DMS79 treated with DMSO at 0.1 percent for 48 hours (cell line): ENCODE data around the gene PPM1L.

ENCODE experiments used
- DNase-seq: peaks from one replicate; lab custom pipeline; 2025; lab: John Stamatoyannopoulos, UW

Gene PPM1L

DNA sequence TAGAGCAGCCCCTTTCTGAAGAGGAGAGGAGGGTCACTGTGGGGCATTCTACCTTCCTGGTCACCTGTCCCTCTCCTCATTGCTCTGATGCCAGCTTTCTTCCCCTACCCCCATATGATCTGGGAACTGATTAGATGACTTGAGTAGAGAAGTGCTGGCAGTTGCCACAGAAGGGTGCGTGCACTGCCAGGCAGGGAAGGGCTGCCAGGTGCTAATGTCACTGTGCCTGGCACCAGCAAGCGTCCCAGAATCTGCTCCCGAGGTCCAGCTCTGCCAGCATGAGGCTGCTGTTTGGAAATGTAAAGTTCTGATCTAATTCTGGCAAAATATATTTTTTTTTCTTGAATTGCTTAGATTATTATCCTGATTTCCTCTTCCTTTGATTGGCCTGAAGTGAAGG lies 52.8 kb downstream of the PPM1L start:
- DNase-seq, result peak; percentile 58

- DNase-seq, result no peak
These were observed 53.4 kb downstream of the PPM1L start for GRCh38 chr3:160809453-160809852.

DNA sequence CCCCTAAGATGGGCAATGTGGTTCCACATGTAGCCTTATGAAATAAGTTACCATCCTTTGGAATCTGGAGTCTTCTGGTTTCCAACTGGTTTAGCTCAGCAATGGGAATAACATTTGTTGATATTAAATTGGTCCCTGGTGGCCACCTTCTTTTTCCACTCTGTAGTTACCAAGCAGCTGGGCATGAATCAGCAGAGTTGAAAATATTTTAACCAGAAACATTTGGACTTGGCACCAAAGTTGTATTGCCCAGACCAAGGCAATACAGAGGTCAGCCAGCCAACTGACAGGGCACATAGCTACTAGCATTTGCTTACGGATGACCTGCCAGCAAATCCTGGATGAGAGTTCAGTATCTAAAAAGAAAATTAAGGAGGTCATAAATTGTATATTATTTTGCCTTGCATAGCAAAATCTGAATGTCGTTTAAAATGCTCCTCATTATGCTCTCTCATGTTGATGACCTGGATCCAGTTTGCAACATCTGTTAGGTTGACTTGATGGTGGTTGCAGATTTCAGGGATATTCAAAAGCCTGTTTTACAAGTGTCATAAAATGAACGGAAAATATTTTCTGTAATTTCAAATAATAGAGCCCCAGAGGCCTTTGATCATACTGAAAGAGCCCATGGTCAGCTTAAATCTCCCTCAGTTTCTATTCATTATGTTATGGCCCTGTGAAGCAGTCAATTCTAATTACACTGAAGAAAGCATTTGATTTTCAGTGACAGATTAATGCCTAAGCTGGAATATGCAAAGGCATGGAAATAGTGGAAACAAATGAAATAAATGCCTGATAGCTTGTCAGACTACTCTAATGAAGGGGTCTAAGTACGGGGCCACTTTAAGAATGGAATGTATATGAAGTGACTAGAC lies 54.6 kb downstream of the PPM1L start:
- no peak for DNase-seq

- no peak for DNase-seq
These were observed 55.2 kb downstream of the PPM1L start for GRCh38 chr3:160811237-160811548.

GRCh38 chr3:160812304-160812703 lies 56.3 kb downstream of the PPM1L start:
- no peak for DNase-seq

DNA sequence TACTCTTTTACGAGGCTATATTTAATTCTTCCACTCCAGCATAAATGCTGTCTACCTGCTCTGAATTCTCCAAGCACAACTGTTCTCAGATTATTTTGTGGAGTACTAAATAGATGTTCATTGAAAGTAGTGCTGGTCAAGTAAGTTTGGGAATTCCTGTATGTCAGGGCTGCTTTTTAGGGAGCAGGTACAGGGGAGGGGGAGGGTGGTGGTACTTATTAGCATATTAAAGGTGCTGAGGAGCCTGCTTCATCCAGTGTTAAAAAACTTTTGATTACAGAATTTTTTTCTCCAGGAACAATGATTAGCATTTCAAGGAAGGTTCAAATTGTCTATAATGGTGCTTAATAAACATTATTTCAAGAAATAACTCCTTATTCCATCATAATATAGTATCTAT lies 59.2 kb downstream of the PPM1L start:
- DNase-seq, result no peak

- no peak for DNase-seq
These were observed 64.0 kb downstream of the PPM1L start for GRCh38 chr3:160820022-160820421.

DNA sequence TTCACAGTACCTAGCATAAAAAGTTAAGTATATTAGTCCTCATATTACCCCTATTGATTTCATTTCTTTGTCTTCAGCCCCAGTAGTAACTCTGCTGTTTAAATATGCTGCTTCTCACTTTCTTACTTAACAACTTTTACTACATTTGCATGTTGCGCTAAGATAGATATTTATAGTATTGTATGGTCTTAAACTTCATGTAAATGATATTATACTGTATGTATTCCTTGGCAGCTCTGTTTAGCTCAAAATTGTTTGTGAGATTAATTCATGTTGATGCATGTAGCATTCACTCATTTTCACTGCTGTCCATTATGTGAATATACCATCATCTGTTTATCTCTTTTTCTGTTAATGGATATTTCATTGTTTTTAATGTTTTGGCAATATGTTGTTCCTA lies 64.4 kb downstream of the PPM1L start:
- no peak for DNase-seq

DNA sequence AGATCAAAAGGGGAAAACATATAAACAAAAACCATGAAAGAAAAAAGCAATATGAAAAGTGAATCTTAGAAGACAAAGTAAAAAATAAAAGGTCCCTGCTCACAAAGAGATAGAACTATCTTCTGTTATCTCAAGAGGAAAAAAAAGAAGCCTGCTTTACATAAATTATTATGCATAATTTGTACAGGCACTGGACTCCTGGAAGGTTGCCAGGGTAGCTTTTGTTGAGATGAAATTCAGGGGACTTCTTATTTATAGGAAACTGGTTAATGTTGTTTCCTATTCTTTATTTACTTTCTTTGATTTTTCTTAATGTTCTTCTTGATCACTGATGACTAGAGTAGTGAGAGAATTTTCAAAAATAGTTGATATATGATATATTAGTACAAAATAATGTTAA lies 66.9 kb downstream of the PPM1L start:
- peak; percentile 11 for DNase-seq

DNA sequence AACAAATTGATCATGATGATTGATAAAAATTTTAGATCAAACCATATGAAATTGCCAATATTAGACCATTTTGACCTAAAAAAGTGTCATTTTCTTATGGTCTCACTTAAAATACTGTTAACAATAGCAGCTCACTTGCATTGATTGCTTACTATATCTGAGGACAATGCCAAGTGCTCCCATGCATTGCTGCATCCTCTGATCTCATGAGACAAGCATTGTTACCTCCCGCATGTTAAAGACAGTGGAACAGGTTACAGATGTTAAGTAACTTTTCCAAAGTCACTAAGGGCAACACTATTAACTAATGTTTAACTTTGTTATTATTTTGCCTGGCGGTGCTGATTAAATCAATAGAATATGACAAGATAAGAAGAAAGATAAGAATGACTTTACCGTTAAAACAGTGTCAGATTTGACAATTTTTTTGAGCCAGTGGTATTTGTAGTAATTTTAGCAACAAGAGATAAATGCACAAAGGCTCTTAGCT lies 69.3 kb downstream of the PPM1L start:
- no peak for DNase-seq

GRCh38 chr3:160826408-160826807 lies 70.4 kb downstream of the PPM1L start:
- no peak for DNase-seq

DNA sequence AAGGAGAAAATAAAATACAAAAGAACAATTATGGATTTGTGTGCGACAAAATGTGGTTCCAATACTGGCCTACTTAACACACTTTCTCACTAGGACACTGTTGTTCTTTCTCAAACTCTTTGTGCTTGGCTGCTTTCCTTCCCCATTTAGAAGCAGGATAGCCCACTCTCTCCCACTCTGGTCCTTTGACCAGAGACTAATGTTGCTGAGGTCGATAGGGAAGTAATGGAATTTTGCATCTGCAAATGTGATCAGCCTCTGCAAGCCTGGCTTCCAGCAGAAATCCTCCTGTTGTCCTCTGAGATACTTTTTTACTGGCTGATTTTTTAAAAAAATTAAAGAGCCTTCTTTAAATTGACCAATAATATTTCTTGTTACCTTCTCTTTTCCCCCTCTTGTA lies 71.0 kb downstream of the PPM1L start:
- no peak for DNase-seq

DNA sequence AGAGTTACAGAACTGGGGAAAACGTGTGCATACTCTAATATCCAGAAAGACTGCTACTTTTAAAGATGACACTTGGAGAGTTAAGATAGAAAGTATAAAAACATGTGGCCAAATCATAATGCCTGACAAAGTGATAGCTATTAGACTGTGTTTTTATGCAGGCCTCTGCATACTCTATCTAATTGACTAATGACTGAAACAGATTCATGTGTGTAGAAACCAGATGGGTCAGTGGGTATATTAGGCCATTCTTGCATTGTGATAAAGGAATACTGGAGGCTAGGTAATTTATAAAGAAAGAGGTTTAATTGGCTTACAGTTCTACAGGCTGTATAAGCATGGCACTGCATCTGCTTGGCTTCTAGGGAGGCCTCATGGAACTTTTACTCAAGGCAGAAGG lies 71.5 kb downstream of the PPM1L start:
- DNase-seq, result no peak

GRCh38 chr3:160828880-160829279 lies 72.8 kb downstream of the PPM1L start:
- DNase-seq, result no peak

DNA sequence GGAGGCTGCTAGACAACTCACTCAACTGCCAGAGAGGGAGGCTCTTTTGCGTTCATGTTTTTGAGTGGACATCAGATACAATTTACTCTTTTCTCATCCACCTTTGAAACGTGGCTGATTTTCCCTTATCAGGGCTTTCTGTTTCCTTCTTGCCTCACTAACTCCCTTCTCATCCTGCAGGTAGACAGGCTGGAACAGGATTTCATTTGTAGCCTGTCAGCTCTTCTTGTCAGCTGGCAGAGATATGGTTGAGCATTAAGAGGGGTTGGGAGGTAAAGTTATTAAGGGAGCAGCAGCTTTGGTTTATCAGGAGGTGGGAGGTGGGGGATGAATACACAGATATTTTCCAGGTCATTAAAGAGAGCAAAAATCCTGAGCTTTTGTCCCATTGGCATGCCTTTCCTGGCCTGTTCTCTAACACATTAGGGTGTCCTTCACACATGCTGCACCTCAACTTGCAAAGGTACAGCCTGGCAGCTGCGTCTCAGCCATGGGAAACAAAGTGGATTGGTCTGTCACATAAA lies 73.5 kb downstream of the PPM1L start:
- no peak for DNase-seq

DNA sequence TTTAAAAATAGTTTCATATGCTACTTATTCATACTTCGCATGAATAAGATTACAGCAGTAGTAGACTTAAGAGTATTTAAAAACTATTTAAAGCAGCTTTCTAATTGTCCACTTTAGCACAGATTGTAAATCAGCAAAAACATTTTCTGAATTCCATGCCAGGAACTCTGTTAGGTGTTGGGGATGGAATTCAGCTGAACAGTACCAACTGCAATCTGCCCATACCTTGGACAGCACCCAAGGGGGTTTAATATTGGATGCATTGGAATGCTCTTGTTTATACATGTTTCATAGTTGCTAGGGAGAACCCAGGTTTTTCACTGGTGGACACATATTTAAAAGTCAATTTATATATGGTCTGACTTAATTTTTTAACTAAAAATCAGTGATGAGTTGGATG lies 74.8 kb downstream of the PPM1L start:
- DNase-seq, result no peak

- DNase-seq, result no peak
These were observed 75.4 kb downstream of the PPM1L start for GRCh38 chr3:160831401-160831800.

GRCh38 chr3:160837394-160837980 lies 81.5 kb downstream of the PPM1L start:
- DNase-seq, result no peak

GRCh38 chr3:160840590-160840989 lies 84.6 kb downstream of the PPM1L start:
- DNase-seq, result no peak

- DNase-seq, result no peak
These were observed 85.4 kb downstream of the PPM1L start for GRCh38 chr3:160841455-160841854.

GRCh38 chr3:160842021-160843005 lies 86.3 kb downstream of the PPM1L start:
- DNase-seq, result no peak

DNA sequence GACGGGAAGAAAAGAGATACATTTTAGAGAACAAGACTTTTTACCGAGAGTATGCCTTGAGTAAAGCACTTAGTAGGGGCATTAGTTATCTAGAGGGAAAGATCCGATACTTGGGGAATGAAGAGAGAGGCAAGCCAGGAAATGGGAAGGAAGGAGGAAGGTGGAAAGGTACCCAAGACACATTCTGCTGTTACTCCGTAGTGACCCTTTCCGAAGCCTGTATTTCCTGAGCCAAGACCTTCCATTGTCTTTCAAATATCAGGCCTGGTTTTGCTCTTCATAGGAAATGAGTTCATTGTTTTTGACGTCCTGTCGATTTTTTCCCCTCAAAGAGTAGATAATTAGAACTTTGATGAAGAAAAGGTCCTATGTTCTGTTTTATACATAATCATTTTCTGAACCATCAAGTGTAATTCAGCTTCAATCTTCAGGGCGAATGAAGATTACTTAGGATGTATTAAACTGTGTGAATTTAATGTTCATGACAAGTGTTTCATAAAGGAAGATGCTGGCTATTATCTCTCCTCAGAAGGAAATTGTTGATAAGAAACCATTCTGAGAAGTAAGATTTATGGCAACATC lies 95.7 kb downstream of the PPM1L start:
- DNase-seq, result no peak
